ENCODE results near the gene CDT1.
"Not testable (repeated sequence)": the region's sequence is repeated elsewhere in the genome, so short reads cannot be mapped to it uniquely, and the experiment has no call there.

The CDT1 gene

GRCh38 chr16:88784856-88785105, 18.8 kb upstream of the CDT1 start:
- H3K4me1 Mint-ChIP-seq: peaks cover 47% of the 10 kb centered on the region
- ATAC-seq: no peak

GRCh38 chr16:88785106-88785924, 18.3 kb upstream of the CDT1 start, which contains the start of gene PIEZO1:
TSS of gene PIEZO1 (minus strand) at chr16:88785220. CDS start at chr16:88784964, 256 bp downstream.
- H3K27me3 Mint-ChIP-seq: no peaks in the 10 kb centered on the region
- no peaks in the 10 kb centered on the region for H3K9me3 Mint-ChIP-seq
- ATAC-seq (no peak), DNase-seq (peak; percentile 81)
- H3K4me3 Mint-ChIP-seq: peak within 1 kb of the TSS; percentile 76
- H3K36me3 Mint-ChIP-seq (ENCODE audit: low read depth): no peaks in the 10 kb centered on the region
- H3K27ac Mint-ChIP-seq: peak within 1 kb of the TSS; percentile 85
- H3K4me1 Mint-ChIP-seq: peaks cover 47% of the 10 kb centered on the region

More at GRCh38 chr16:88784856-88785105, 18.8 kb upstream of the CDT1 start:
- Mint-ChIP-seq H3K9me3 (no peaks in the 10 kb centered on the region), H3K27ac (no peak overlapping the region), H3K4me3 (no peak overlapping the region), H3K27me3 (no peaks in the 10 kb centered on the region), H3K36me3 (ENCODE audit: low read depth) (no peaks in the 10 kb centered on the region)
- no peak for DNase-seq

GRCh38 chr16:88787579-88788314, 15.8 kb upstream of the CDT1 start:
- H3K9me3 Mint-ChIP-seq: no peaks in the 10 kb centered on the region
- H3K36me3 Mint-ChIP-seq (ENCODE audit: low read depth): no peaks in the 10 kb centered on the region
- no peaks in the 10 kb centered on the region for H3K27me3 Mint-ChIP-seq
- no peak overlapping the region for H3K4me3 Mint-ChIP-seq
- H3K27ac Mint-ChIP-seq: no peak overlapping the region
- ATAC-seq (no peak), DNase-seq (no peak)
- H3K4me1 Mint-ChIP-seq: peaks cover 44% of the 10 kb centered on the region

GRCh38 chr16:88788749-88789148, 14.8 kb upstream of the CDT1 start:
- not testable (repeated sequence) for H3K27me3 Mint-ChIP-seq; H3K27ac Mint-ChIP-seq; H3K4me3 Mint-ChIP-seq; DNase-seq; ATAC-seq; H3K36me3 Mint-ChIP-seq (ENCODE audit: low read depth); H3K9me3 Mint-ChIP-seq
- peaks cover 39% of the 10 kb centered on the region for H3K4me1 Mint-ChIP-seq

- H3K27me3 Mint-ChIP-seq: no peaks in the 10 kb centered on the region
- H3K36me3 Mint-ChIP-seq (ENCODE audit: low read depth): no peaks in the 10 kb centered on the region
- H3K4me3 Mint-ChIP-seq: no peak overlapping the region
- no peaks in the 10 kb centered on the region for H3K9me3 Mint-ChIP-seq
- DNase-seq (no peak), ATAC-seq (no peak)
- H3K27ac Mint-ChIP-seq: no peak overlapping the region
- peaks cover 39% of the 10 kb centered on the region for H3K4me1 Mint-ChIP-seq
These were observed 14.0 kb upstream of the CDT1 start for GRCh38 chr16:88789594-88789993.

- Mint-ChIP-seq H3K9me3 (no peaks in the 10 kb centered on the region), H3K4me1 (peaks cover 38% of the 10 kb centered on the region), H3K4me3 (peak overlapping the region; percentile 49), H3K27ac (peak overlapping the region; percentile 27), H3K27me3 (no peaks in the 10 kb centered on the region), H3K36me3 (ENCODE audit: low read depth) (no peaks in the 10 kb centered on the region)
- ATAC-seq (peak; percentile 78), DNase-seq (peak; percentile 65)
These were observed 13.0 kb upstream of the CDT1 start for GRCh38 chr16:88790312-88791211.

- H3K27ac Mint-ChIP-seq: no peak overlapping the region
- H3K4me3 Mint-ChIP-seq: no peak overlapping the region
- no peak for DNase-seq
- H3K9me3 Mint-ChIP-seq: no peaks in the 10 kb centered on the region
- peak; percentile 34 for ATAC-seq
- H3K4me1 Mint-ChIP-seq: peaks cover 36% of the 10 kb centered on the region
- H3K27me3 Mint-ChIP-seq: no peaks in the 10 kb centered on the region
- H3K36me3 Mint-ChIP-seq (ENCODE audit: low read depth): no peaks in the 10 kb centered on the region
These were observed 11.5 kb upstream of the CDT1 start for GRCh38 chr16:88792078-88792550.

- H3K4me3 Mint-ChIP-seq: no peak overlapping the region
- DNase-seq (no peak), ATAC-seq (no peak)
- no peaks in the 10 kb centered on the region for H3K27me3 Mint-ChIP-seq
- peak overlapping the region; percentile 37 for H3K27ac Mint-ChIP-seq
- peaks cover 36% of the 10 kb centered on the region for H3K4me1 Mint-ChIP-seq
- no peaks in the 10 kb centered on the region for H3K36me3 Mint-ChIP-seq (ENCODE audit: low read depth)
- no peaks in the 10 kb centered on the region for H3K9me3 Mint-ChIP-seq
These were observed 10.8 kb upstream of the CDT1 start for GRCh38 chr16:88792668-88793250.

GRCh38 chr16:88793251-88793954, 10.2 kb upstream of the CDT1 start:
- H3K9me3 Mint-ChIP-seq: no peaks in the 10 kb centered on the region
- H3K4me3 Mint-ChIP-seq: no peak overlapping the region
- DNase-seq: no peak
- no peaks in the 10 kb centered on the region for H3K27me3 Mint-ChIP-seq
- no peak for ATAC-seq
- H3K4me1 Mint-ChIP-seq: peaks cover 36% of the 10 kb centered on the region
- no peak overlapping the region for H3K27ac Mint-ChIP-seq
- H3K36me3 Mint-ChIP-seq (ENCODE audit: low read depth): no peaks in the 10 kb centered on the region

- no peaks in the 10 kb centered on the region for H3K36me3 Mint-ChIP-seq (ENCODE audit: low read depth)
- peaks cover 29% of the 10 kb centered on the region for H3K4me1 Mint-ChIP-seq
- H3K27me3 Mint-ChIP-seq: no peaks in the 10 kb centered on the region
- H3K9me3 Mint-ChIP-seq: no peaks in the 10 kb centered on the region
- H3K27ac Mint-ChIP-seq: no peak overlapping the region
- ATAC-seq (no peak), DNase-seq (no peak)
- no peak overlapping the region for H3K4me3 Mint-ChIP-seq
These were observed 7.3 kb upstream of the CDT1 start for GRCh38 chr16:88796278-88796677.

- H3K27me3 Mint-ChIP-seq: no peaks in the 10 kb centered on the region
These were observed 5.5 kb upstream of the CDT1 start for GRCh38 chr16:88798073-88798472.

GRCh38 chr16:88798772-88799455, 4.7 kb upstream of the CDT1 start:
- peaks cover 18% of the 10 kb centered on the region for H3K4me1 Mint-ChIP-seq
- H3K4me3 Mint-ChIP-seq: no peak overlapping the region
- H3K27ac Mint-ChIP-seq: no peak overlapping the region
- DNase-seq: no peak
- ATAC-seq: no peak
- no peaks in the 10 kb centered on the region for H3K36me3 Mint-ChIP-seq (ENCODE audit: low read depth)
- H3K9me3 Mint-ChIP-seq: no peaks in the 10 kb centered on the region
- no peaks in the 10 kb centered on the region for H3K27me3 Mint-ChIP-seq

More at GRCh38 chr16:88798073-88798472, 5.5 kb upstream of the CDT1 start:
- H3K36me3 Mint-ChIP-seq (ENCODE audit: low read depth): no peaks in the 10 kb centered on the region
- H3K4me1 Mint-ChIP-seq: peaks cover 20% of the 10 kb centered on the region
- H3K4me3 Mint-ChIP-seq: no peak overlapping the region
- no peak overlapping the region for H3K27ac Mint-ChIP-seq
- ATAC-seq: no peak
- H3K9me3 Mint-ChIP-seq: no peaks in the 10 kb centered on the region
- no peak for DNase-seq

- DNase-seq: no peak
- Mint-ChIP-seq H3K4me3 (no peak overlapping the region), H3K36me3 (ENCODE audit: low read depth) (peaks cover 6% of the 10 kb centered on the region), H3K9me3 (no peaks in the 10 kb centered on the region), H3K27ac (peak overlapping the region; percentile 2), H3K4me1 (peaks cover 18% of the 10 kb centered on the region), H3K27me3 (no peaks in the 10 kb centered on the region)
- no peak for ATAC-seq
These were observed 3.9 kb upstream of the CDT1 start for GRCh38 chr16:88799569-88800276.

Data from activated naive CD8-positive, alpha-beta T cell treated with anti-CD3 and anti-CD28 coated beads, Interleukin-2, amount 50 U/mL, for 24 hours (primary cell).